Mesendoderm (in vitro differentiated cells): Measurements from ENCODE around the gene MPZL1.

ENCODE experiments used
- DNase-seq: peaks from one replicate; pipeline ENCODE4 v3.0.0; 2013
- H2AK5ac ChIP-seq: 2 replicates; pipeline ENCODE4 v1.6.1; 2013; ENCODE audit warnings: low read length, inconsistent platforms
- H2BK120ac ChIP-seq: 2 replicates; pipeline ENCODE4 v1.6.1; 2013; ENCODE audit warnings: low read depth, mild to moderate bottlenecking, low read length, moderate library complexity, mixed read lengths
- H2BK15ac ChIP-seq: replicated peaks from 2 replicates; pipeline ENCODE4 v1.6.1; 2013; ENCODE audit warnings: low read depth, mild to moderate bottlenecking, moderate library complexity
- H2BK5ac ChIP-seq: 2 replicates; pipeline ENCODE4 v1.6.1; 2013; ENCODE audit warnings: low read length, inconsistent platforms
- H3K18ac ChIP-seq: 2 replicates; pipeline ENCODE4 v1.6.1; 2013; ENCODE audit warnings: mild to moderate bottlenecking, low read length, mixed read lengths
- H3K23ac ChIP-seq: one replicate; pipeline ENCODE4 v1.6.1; 2013; ENCODE audit warnings: low read length
- H3K27ac ChIP-seq: 2 replicates; pipeline ENCODE4 v1.5.1; 2013; ENCODE audit warnings: low read depth, mild to moderate bottlenecking, inconsistent platforms, low read length, moderate library complexity
- H3K27me3 ChIP-seq: 2 replicates; pipeline ENCODE4 v1.6.1; 2013; ENCODE audit warnings: low read length, control low read depth, mild to moderate bottlenecking, inconsistent platforms; ENCODE audit not compliant: insufficient read depth, poor library complexity
- H3K36me3 ChIP-seq: 2 replicates; pipeline ENCODE4 v1.6.1; 2013; ENCODE audit warnings: low read length, inconsistent platforms; ENCODE audit not compliant: control insufficient read depth, insufficient read depth
- H3K4ac ChIP-seq: one replicate; pipeline ENCODE4 v1.6.1; 2013; ENCODE audit warnings: low read depth, mild to moderate bottlenecking, low read length, moderate library complexity
- H3K4me1 ChIP-seq: 2 replicates; pipeline ENCODE4 v1.6.1; 2013; ENCODE audit warnings: low read depth, low read length, inconsistent platforms; ENCODE audit not compliant: control insufficient read depth
- H3K4me2 ChIP-seq: 2 replicates; pipeline ENCODE4 v1.6.1; 2013; ENCODE audit warnings: low read length
- H3K4me3 ChIP-seq: 2 replicates; pipeline ENCODE4 v1.5.1; 2013; ENCODE audit warnings: mild to moderate bottlenecking, low read length
- H3K56ac ChIP-seq: one replicate; pipeline ENCODE4 v1.6.1; 2013; ENCODE audit warnings: low read length
- H3K79me1 ChIP-seq: 2 replicates; pipeline ENCODE4 v1.6.1; 2013; ENCODE audit warnings: low read length, inconsistent platforms
- H3K79me2 ChIP-seq: 2 replicates; pipeline ENCODE4 v1.6.1; 2013; ENCODE audit warnings: mild to moderate bottlenecking, low read length; ENCODE audit not compliant: control insufficient read depth, insufficient read depth
- H3K9ac ChIP-seq: 2 replicates; pipeline ENCODE4 v1.6.1; 2013; ENCODE audit warnings: low read length, inconsistent platforms
- H4K5ac ChIP-seq: one replicate; pipeline ENCODE4 v1.6.1; 2013; ENCODE audit warnings: low read length
- H4K8ac ChIP-seq: one replicate; pipeline ENCODE4 v1.6.1; 2013; ENCODE audit warnings: low read depth, mild to moderate bottlenecking, control low read depth, low read length, moderate library complexity
- WGBS: extraction: QIAGEN DNeasy Blood & Tissue Kit; methylation state at CpG from one replicate; pipeline ENCODE4 v1.1.7; 2013; ENCODE audit warnings: low lambda C conversion rate, missing lambda C conversion rate; ENCODE audit not compliant: insufficient coverage; ENCODE audit errors: extremely low coverage; 5-methylcytosine and 5-hydroxymethylcytosine counted together

The MPZL1 gene

DNA sequence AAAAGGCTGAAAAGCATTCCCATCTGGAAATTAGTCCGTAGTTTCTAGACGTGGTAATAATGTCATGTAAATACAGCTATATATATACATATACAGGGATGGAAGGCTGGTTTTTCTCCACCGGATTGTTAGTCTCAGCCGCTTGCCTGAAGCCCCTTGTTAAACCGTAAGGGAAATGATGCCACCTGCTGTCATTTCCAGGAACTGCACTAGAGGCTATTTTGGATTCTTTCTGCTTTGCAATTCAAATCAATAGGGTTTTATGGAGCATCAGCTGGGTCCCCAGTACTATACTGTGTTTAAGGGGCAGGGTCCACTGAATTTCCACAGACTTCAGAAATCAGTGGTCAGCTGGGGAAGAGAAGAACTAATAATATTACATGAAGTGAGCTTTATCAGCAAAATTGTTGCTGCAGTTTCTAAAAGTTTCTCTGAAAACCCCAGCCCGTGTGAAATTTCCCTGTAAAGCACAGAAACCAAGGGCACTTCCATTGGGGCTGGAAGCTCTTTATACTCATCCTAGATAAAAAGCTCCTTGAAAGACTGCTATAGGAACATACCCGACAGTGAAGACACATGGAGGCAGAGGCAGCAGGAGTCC lies 33.8 kb upstream of the MPZL1 start:
- no peaks in the 10 kb centered on the region for H3K27me3 ChIP-seq
- peak; percentile 88 for DNase-seq
- no peak overlapping the region for H4K8ac ChIP-seq
- H2BK5ac ChIP-seq: no peak overlapping the region
- H3K4ac ChIP-seq: no peak overlapping the region
- no peak overlapping the region for H3K23ac ChIP-seq
- no peak overlapping the region for H2BK15ac ChIP-seq
- H3K4me1 ChIP-seq: peaks cover 20% of the 10 kb centered on the region
- H3K79me1 ChIP-seq: no peaks in the 10 kb centered on the region
- no peak overlapping the region for H2AK5ac ChIP-seq
- H3K36me3 ChIP-seq: no peaks in the 10 kb centered on the region
- WGBS: no CpG with 5 or more reads among the region's 7 CpGs
- no peaks in the 10 kb centered on the region for H3K79me2 ChIP-seq
- H3K4me2 ChIP-seq: no peak overlapping the region
- H3K4me3 ChIP-seq: no peak overlapping the region
- no peak overlapping the region for H4K5ac ChIP-seq
- H3K56ac ChIP-seq: no peak overlapping the region
- H3K9ac ChIP-seq: no peak overlapping the region
- H2BK120ac ChIP-seq: no peak overlapping the region
- no peak overlapping the region for H3K27ac ChIP-seq
- no peak overlapping the region for H3K18ac ChIP-seq

DNA sequence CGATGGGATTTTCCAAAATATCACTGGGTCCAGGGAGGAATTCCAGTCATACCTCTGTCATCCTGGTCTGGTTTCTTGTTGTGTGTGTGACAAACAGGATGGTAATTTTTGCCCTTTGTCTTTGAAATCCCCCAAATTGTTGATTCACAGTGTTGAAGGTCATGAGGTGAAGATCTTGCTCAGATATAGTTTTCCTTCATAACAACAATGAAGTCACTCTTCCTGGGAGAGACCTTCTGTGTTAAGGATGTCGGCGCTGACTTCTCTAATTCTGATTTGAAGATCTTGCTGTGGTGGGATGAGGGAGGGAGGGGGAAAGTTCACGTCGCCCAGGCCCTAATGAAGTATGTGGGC lies 32.2 kb upstream of the MPZL1 start:
- Histone ChIP-seq H2BK15ac (no peak overlapping the region), H2BK5ac (no peak overlapping the region), H3K79me1 (no peaks in the 10 kb centered on the region), H3K4ac (no peak overlapping the region), H3K23ac (no peak overlapping the region), H3K9ac (no peak overlapping the region), H3K18ac (no peak overlapping the region), H3K27me3 (no peaks in the 10 kb centered on the region), H3K4me3 (no peak overlapping the region), H3K56ac (no peak overlapping the region), H3K27ac (no peak overlapping the region), H3K4me1 (peaks cover 16% of the 10 kb centered on the region), H2BK120ac (no peak overlapping the region), H2AK5ac (no peak overlapping the region), H3K79me2 (no peaks in the 10 kb centered on the region), H4K8ac (no peak overlapping the region), H4K5ac (no peak overlapping the region), H3K4me2 (no peak overlapping the region), H3K36me3 (no peaks in the 10 kb centered on the region)
- peak; percentile 63 for DNase-seq
- no CpG with 5 or more reads among the region's 5 CpGs for WGBS

GRCh38 chr1:167690053-167690452 lies 31.7 kb upstream of the MPZL1 start:
- no peaks in the 10 kb centered on the region for H3K79me1 ChIP-seq
- DNase-seq: no peak
- no peak overlapping the region for H2BK120ac ChIP-seq
- no peak overlapping the region for H3K9ac ChIP-seq
- no peak overlapping the region for H3K27ac ChIP-seq
- no peak overlapping the region for H3K4me2 ChIP-seq
- H4K5ac ChIP-seq: no peak overlapping the region
- no peak overlapping the region for H2BK15ac ChIP-seq
- H3K36me3 ChIP-seq: no peaks in the 10 kb centered on the region
- no peak overlapping the region for H3K23ac ChIP-seq
- H2BK5ac ChIP-seq: no peak overlapping the region
- H2AK5ac ChIP-seq: no peak overlapping the region
- H3K4ac ChIP-seq: no peak overlapping the region
- H3K18ac ChIP-seq: no peak overlapping the region
- peak overlapping the region; percentile 15 for H3K56ac ChIP-seq
- no peaks in the 10 kb centered on the region for H3K27me3 ChIP-seq
- WGBS: no CpG with 5 or more reads among the region's 4 CpGs
- no peaks in the 10 kb centered on the region for H3K79me2 ChIP-seq
- no peak overlapping the region for H4K8ac ChIP-seq
- H3K4me1 ChIP-seq: peaks cover 16% of the 10 kb centered on the region
- H3K4me3 ChIP-seq: no peak overlapping the region

GRCh38 chr1:167693425-167694045 lies 28.2 kb upstream of the MPZL1 start:
- no peak overlapping the region for H3K27ac ChIP-seq

DNA sequence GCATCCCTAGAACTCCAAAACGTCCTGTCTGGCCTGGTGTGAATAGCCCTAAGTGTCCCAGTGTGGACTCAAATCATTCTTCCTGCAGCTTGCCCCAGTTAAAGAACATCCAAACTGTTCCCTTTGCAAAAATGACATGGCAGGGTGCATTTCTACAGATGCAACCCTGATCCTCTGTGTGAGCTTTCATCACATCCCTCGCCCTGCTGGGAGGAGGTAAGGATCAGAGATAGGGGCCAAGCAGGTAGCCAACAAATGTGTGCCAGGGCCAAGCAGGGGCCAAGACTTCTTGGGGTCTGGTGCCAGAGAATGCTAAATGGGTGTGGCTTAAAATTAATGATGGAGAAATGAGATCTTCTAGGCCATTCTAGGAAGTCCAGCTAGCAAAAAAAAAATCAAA lies 27.1 kb upstream of the MPZL1 start:
- no peak overlapping the region for H3K23ac ChIP-seq
- no peak overlapping the region for H2BK120ac ChIP-seq
- WGBS: no CpG with 5 or more reads among the region's 2 CpGs
- no peak overlapping the region for H3K18ac ChIP-seq
- no peak for DNase-seq
- no peak overlapping the region for H3K27ac ChIP-seq
- H3K79me1 ChIP-seq: no peaks in the 10 kb centered on the region
- H3K4ac ChIP-seq: no peak overlapping the region
- no peak overlapping the region for H4K5ac ChIP-seq
- H3K4me3 ChIP-seq: no peak overlapping the region
- H3K36me3 ChIP-seq: no peaks in the 10 kb centered on the region
- H2BK15ac ChIP-seq: no peak overlapping the region
- H3K9ac ChIP-seq: no peak overlapping the region
- no peak overlapping the region for H2AK5ac ChIP-seq
- no peaks in the 10 kb centered on the region for H3K79me2 ChIP-seq
- H3K4me2 ChIP-seq: no peak overlapping the region
- H3K27me3 ChIP-seq: no peaks in the 10 kb centered on the region
- no peaks in the 10 kb centered on the region for H3K4me1 ChIP-seq
- no peak overlapping the region for H2BK5ac ChIP-seq
- H4K8ac ChIP-seq: no peak overlapping the region
- no peak overlapping the region for H3K56ac ChIP-seq

More at GRCh38 chr1:167693425-167694045, 28.2 kb upstream of the MPZL1 start:
- H3K36me3 ChIP-seq: no peaks in the 10 kb centered on the region
- H3K4me1 ChIP-seq: no peaks in the 10 kb centered on the region
- H2BK15ac ChIP-seq: no peak overlapping the region
- no peak overlapping the region for H3K4me2 ChIP-seq
- H3K79me2 ChIP-seq: no peaks in the 10 kb centered on the region
- no peak overlapping the region for H4K5ac ChIP-seq
- no peak overlapping the region for H3K4ac ChIP-seq
- H3K18ac ChIP-seq: no peak overlapping the region
- no peak overlapping the region for H3K56ac ChIP-seq
- H3K79me1 ChIP-seq: no peaks in the 10 kb centered on the region
- no peak overlapping the region for H2AK5ac ChIP-seq
- DNase-seq: no peak
- H2BK5ac ChIP-seq: no peak overlapping the region
- no peak overlapping the region for H2BK120ac ChIP-seq
- WGBS: no CpG with 5 or more reads among the region's 7 CpGs
- no peak overlapping the region for H3K9ac ChIP-seq
- no peaks in the 10 kb centered on the region for H3K27me3 ChIP-seq
- H3K4me3 ChIP-seq: no peak overlapping the region
- no peak overlapping the region for H4K8ac ChIP-seq
- no peak overlapping the region for H3K23ac ChIP-seq

- peak; percentile 73 for DNase-seq
- H4K5ac ChIP-seq: no peak overlapping the region
- H3K4ac ChIP-seq: no peak overlapping the region
- H2BK120ac ChIP-seq: no peak overlapping the region
- no peaks in the 10 kb centered on the region for H3K27me3 ChIP-seq
- WGBS: no CpG with 5 or more reads among the region's 2 CpGs
- H3K4me2 ChIP-seq: no peak overlapping the region
- H3K9ac ChIP-seq: no peak overlapping the region
- no peak overlapping the region for H2BK5ac ChIP-seq
- no peak overlapping the region for H3K18ac ChIP-seq
- H3K27ac ChIP-seq: no peak overlapping the region
- H3K79me1 ChIP-seq: no peaks in the 10 kb centered on the region
- H3K56ac ChIP-seq: no peak overlapping the region
- H3K36me3 ChIP-seq: no peaks in the 10 kb centered on the region
- no peak overlapping the region for H3K4me3 ChIP-seq
- no peak overlapping the region for H3K23ac ChIP-seq
- H4K8ac ChIP-seq: no peak overlapping the region
- H3K79me2 ChIP-seq: no peaks in the 10 kb centered on the region
- H3K4me1 ChIP-seq: no peaks in the 10 kb centered on the region
- H2AK5ac ChIP-seq: no peak overlapping the region
- no peak overlapping the region for H2BK15ac ChIP-seq
Observed at GRCh38 chr1:167695147-167695546, 26.6 kb upstream of the MPZL1 start.
